Smooth muscle cell (in vitro differentiated cells): ENCODE measurements around the gene SPATA2. TPM values are rescaled to one million over a fixed set of nuclear protein-coding genes. Genes with fewer than 3 reads are reported as not detected.
"Not testable (repeated sequence)": the region's sequence is repeated elsewhere in the genome, so short reads cannot be mapped to it uniquely, and the experiment has no call there.

Experiments used
- DNase-seq: peaks from one replicate; lab custom pipeline; 2025; ENCODE audit not compliant: unreplicated experiment; lab: John Stamatoyannopoulos, UW
- H2AFZ ChIP-seq: fragments of 200-600 bp; sonication (generic); 2 replicates; pipeline ENCODE4 v1.6.0; 2016; ENCODE audit warnings: antibody characterized with exemption, low read depth, mild to moderate bottlenecking
- H3F3A ChIP-seq: fragments of 200-600 bp; sonication (generic); 2 replicates; pipeline ENCODE4 v1.6.0; 2017; ENCODE audit warnings: antibody characterized with exemption, low read depth
- H3K27ac ChIP-seq: fragments of 200-600 bp; sonication (generic); 2 replicates; pipeline ENCODE4 v1.5.1; 2016; ENCODE audit warnings: low read depth, mild to moderate bottlenecking
- H3K27me3 ChIP-seq: fragments of 200-600 bp; sonication (generic); 2 replicates; pipeline ENCODE4 v1.6.1; 2016; ENCODE audit warnings: low read depth, mild to moderate bottlenecking
- H3K36me3 ChIP-seq: fragments of 200-600 bp; sonication (generic); 2 replicates; pipeline ENCODE4 v1.5.1; 2016; ENCODE audit warnings: low read depth
- H3K4me1 ChIP-seq: fragments of 200-600 bp; sonication (generic); 2 replicates; pipeline ENCODE4 v1.5.1; 2016; ENCODE audit warnings: low read depth
- H3K4me2 ChIP-seq: fragments of 200-600 bp; sonication (generic); 2 replicates; pipeline ENCODE4 v1.6.0; 2016; ENCODE audit warnings: mild to moderate bottlenecking
- H3K4me3 ChIP-seq: fragments of 200-600 bp; sonication (generic); 2 replicates; pipeline ENCODE4 v1.5.1; 2016; ENCODE audit warnings: mild to moderate bottlenecking
- H3K79me2 ChIP-seq: fragments of 200-600 bp; sonication (generic); 2 replicates; pipeline ENCODE4 v1.6.0; 2016; ENCODE audit warnings: low read depth, mild to moderate bottlenecking
- H3K9ac ChIP-seq: fragments of 200-600 bp; sonication (generic); 2 replicates; pipeline ENCODE4 v1.6.0; 2016; ENCODE audit warnings: low read depth
- H3K9me3 ChIP-seq: fragments of 200-600 bp; sonication (generic); replicated peaks from 2 replicates; pipeline ENCODE4 v1.5.1; 2016; ENCODE audit warnings: low read depth
- H4K20me1 ChIP-seq: fragments of 200-600 bp; sonication (generic); 2 replicates; pipeline ENCODE4 v1.6.0; 2016; ENCODE audit warnings: low read depth
- WGBS: methylation state at CpG from one replicate; pipeline ENCODE4 v1.1.7; 2016; ENCODE audit warnings: low lambda C conversion rate; 5-methylcytosine and 5-hydroxymethylcytosine counted together
- polyA plus RNA-seq: library from polyadenylated mRNA; unstranded; fragments of >200 nt; fragmentation: Nextera tagmentation; extraction: Ambion mirVana; gene quantifications from 2 replicates; pipeline ENCODE4 v1.2.1, GENCODE V29; 2016
- total RNA-seq: library from RNA; depleted of rRNA; stranded (reverse); fragments of >200 nt; gene quantifications from 2 replicates; pipeline ENCODE4 v1.2.3, GENCODE V29; 2014
- TF ChIP-seq, protein P1 (sequence below): fragments of 200-600 bp; sonication (generic); IDR thresholded peaks from 2 replicates; pipeline ENCODE4 v1.5.1; 2017; ENCODE audit warnings: borderline replicate concordance, mild to moderate bottlenecking, antibody characterized with exemption; ENCODE audit not compliant: insufficient read depth, poor library complexity, severe bottlenecking

The SPATA2 gene
- total and polyA plus RNA-seq, 2 experiments from 2014 or later = 3.9 to 9.9 TPM

DNA sequence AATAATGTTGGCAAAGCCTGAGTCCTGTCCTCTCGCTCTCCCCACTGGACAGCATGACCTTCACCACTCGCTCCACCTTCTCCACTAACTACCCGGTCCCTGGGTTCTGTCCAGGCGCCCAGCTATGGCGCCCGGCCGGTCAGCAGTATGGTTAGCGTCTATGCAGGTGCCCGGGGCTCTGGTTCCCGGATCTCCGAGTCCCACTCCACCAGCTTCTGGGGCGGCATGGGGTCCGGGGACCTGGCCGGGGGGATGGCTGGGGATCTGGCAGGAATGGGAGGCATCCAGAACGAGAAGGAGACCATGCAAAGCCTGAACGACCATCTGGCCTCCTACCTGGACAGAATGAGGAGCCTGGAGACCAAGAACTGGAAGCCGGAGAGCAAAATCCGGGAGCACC, 41.4 kb upstream of the SPATA2 start:
- Histone ChIP-seq H3K9ac (no peak overlapping the region), H3K36me3 (peaks cover 10% of the 10 kb centered on the region), H3K9me3 (no peaks in the 10 kb centered on the region), H3K4me3 (no peak overlapping the region), H2AFZ (no peak overlapping the region), H3K27me3 (no peaks in the 10 kb centered on the region), H4K20me1 (peaks cover 3% of the 10 kb centered on the region), H3K4me2 (no peak overlapping the region), H3K4me1 (no peaks in the 10 kb centered on the region), H3K79me2 (no peaks in the 10 kb centered on the region), H3K27ac (no peak overlapping the region), H3F3A (no peaks in the 10 kb centered on the region)
- TF ChIP-seq, protein P1, sequence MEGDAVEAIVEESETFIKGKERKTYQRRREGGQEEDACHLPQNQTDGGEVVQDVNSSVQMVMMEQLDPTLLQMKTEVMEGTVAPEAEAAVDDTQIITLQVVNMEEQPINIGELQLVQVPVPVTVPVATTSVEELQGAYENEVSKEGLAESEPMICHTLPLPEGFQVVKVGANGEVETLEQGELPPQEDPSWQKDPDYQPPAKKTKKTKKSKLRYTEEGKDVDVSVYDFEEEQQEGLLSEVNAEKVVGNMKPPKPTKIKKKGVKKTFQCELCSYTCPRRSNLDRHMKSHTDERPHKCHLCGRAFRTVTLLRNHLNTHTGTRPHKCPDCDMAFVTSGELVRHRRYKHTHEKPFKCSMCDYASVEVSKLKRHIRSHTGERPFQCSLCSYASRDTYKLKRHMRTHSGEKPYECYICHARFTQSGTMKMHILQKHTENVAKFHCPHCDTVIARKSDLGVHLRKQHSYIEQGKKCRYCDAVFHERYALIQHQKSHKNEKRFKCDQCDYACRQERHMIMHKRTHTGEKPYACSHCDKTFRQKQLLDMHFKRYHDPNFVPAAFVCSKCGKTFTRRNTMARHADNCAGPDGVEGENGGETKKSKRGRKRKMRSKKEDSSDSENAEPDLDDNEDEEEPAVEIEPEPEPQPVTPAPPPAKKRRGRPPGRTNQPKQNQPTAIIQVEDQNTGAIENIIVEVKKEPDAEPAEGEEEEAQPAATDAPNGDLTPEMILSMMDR = no peak
- no peak for DNase-seq
- 98% methylated on average over 18 of the region's 18 CpGs for WGBS

DNA sequence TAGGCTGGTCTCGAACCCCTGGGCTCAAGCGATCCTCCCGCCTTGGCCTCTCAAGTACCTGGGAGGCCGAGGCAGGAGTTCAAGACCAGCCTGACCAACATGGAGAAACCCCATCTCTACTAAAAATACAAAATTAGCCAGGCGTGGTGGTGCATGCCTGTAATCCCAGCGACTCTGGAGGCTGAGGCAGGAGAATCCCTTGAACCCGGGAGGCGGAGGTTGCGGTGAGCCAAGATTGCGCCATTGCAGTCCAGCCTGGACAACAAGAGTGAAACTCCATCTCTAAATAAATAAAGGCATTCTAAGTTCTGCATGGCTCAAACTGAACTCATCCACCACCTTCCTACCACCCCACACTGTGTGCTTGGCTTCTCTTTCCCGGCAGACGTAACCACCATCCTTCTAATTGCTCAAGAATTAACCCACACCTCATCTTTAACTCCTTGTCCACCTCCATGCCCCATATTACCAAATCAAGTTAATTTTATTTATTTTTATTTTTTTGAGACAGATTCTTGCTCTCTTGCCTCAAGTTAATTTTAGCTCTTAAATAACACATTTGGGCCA, 40.6 kb upstream of the SPATA2 start:
- not testable (repeated sequence) for H3K27me3 ChIP-seq, H3K79me2 ChIP-seq, H3K9ac ChIP-seq, H3K4me1 ChIP-seq, H2AFZ ChIP-seq, H3K9me3 ChIP-seq, H4K20me1 ChIP-seq, DNase-seq, H3K4me3 ChIP-seq, H3F3A ChIP-seq, H3K4me2 ChIP-seq, H3K27ac ChIP-seq
- WGBS = 97% methylated on average over 12 of the region's 12 CpGs
- peaks cover 10% of the 10 kb centered on the region for H3K36me3 ChIP-seq

DNA sequence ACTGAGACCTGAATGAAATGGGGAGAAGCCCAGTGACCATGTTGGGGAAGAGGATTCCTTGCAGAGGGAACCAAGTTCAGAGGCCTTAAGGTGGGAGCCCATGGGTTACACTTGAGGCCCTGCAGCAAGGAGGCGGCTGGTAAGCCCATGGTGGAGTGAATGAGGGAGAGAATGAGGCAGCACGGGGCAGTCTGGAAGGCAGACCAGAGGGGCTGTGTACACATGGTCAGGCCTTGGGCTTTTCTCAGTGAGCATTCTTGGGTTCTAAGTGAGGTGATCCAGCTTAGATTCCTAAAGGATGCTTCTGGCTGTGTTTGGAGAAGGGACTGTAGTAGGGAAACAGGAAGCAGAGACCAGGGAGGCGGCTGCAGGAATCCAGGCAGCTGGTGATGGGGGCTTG, 39.8 kb upstream of the SPATA2 start:
- Histone ChIP-seq H3K4me2 (no peak overlapping the region), H3K27ac (no peak overlapping the region), H3K27me3 (no peaks in the 10 kb centered on the region), H3K36me3 (peaks cover 10% of the 10 kb centered on the region), H3F3A (no peaks in the 10 kb centered on the region), H3K9ac (no peak overlapping the region), H3K4me3 (no peak overlapping the region), H4K20me1 (peaks cover 11% of the 10 kb centered on the region), H3K9me3 (no peaks in the 10 kb centered on the region), H3K4me1 (no peaks in the 10 kb centered on the region), H2AFZ (no peak overlapping the region), H3K79me2 (no peaks in the 10 kb centered on the region)
- no peak for DNase-seq
- WGBS = 98% methylated on average over 3 of the region's 3 CpGs
- TF ChIP-seq, protein P1 = no peak

DNA sequence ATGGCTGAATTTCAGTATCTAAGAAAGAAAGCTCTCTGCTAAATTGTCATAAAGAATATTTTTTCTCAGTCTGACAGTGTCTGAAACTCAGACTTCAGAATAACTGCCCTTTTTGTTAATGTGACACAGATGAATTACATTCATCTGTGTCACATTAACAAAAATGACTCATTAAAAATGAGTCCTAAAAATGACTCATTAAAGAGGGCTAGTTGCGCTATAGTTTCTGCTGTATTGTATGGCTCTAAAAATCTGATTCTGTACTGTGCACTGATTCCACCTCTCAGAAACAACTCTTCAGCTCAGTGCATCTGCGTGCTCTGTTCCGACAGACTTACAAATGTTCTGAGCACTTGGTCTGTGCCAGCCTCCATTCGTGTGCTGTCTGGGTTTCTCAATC, 35.8 kb upstream of the SPATA2 start:
- WGBS = 84% methylated on average over 4 of the region's 4 CpGs
- Histone ChIP-seq H3K27me3 (no peaks in the 10 kb centered on the region), H3K36me3 (peaks cover 14% of the 10 kb centered on the region), H3K9me3 (no peaks in the 10 kb centered on the region), H3K4me3 (no peak overlapping the region), H2AFZ (no peak overlapping the region), H4K20me1 (peaks cover 24% of the 10 kb centered on the region), H3K79me2 (no peaks in the 10 kb centered on the region), H3K4me1 (no peaks in the 10 kb centered on the region), H3K4me2 (no peak overlapping the region), H3F3A (no peaks in the 10 kb centered on the region), H3K9ac (no peak overlapping the region), H3K27ac (peak overlapping the region; percentile 63)
- TF ChIP-seq, protein P1 = no peak
- DNase-seq = no peak
